T follicular helper cell (primary cell): ENCODE results near the gene SLC51A.

Experiments
- DNase-seq: peaks from one replicate; pipeline ENCODE4 v3.0.0-alpha.2; 2020; ENCODE audit warnings: low read depth

SLC51A gene

GRCh38 chr3:196215493-196216020 is 777 bp upstream of the SLC51A start:
- no peak for DNase-seq

GRCh38 chr3:196216681-196217211 is 412 bp downstream of the SLC51A start:
- DNase-seq, result no peak

- no peak for DNase-seq
These were observed 1.2 kb downstream of the SLC51A start for GRCh38 chr3:196217307-196218154.

GRCh38 chr3:196218155-196218712 is 1.9 kb downstream of the SLC51A start:
- DNase-seq, result no peak

DNA sequence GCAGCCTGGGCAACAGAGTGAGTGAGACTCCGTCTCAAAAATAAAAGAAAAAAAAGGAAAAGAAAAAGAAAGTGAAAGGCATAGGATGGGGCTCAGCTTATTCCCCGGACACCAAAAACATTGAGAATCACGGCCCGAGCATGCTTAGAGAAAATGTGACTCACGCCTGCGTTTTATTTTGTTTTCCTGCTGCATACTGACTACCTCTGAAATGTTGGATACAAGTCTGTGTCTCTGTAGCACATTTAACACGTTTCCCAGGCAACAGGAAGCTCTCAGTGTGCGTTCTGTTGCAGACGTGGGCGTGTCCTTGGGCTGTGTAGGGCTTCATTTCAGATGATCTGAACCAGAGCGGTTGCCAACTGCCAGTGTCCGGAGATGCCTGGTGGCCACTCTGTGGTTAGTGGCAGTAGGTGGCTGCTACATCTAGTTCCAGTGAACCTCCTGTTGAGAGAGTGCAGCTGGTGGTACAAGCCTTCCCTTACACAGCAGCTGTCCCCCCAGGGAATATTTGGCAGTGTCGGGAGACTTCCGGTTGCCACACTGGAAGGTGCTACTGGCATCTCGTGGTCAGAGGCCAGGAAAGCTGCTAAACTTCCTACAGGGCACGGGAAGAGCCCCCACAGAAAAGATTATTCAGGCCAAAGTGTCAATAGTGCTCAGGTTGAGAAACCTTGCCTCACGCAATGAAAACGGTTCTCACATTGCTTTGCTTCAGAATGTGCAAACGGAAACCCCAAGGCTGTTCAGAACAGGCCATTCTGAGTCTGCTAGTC is 3.0 kb downstream of the SLC51A start:
- peak; percentile 61 for DNase-seq

- DNase-seq, result no peak
These were observed 3.6 kb downstream of the SLC51A start for GRCh38 chr3:196219970-196220311.

- no peak for DNase-seq
These were observed 4.3 kb downstream of the SLC51A start for GRCh38 chr3:196220587-196220986.

DNA sequence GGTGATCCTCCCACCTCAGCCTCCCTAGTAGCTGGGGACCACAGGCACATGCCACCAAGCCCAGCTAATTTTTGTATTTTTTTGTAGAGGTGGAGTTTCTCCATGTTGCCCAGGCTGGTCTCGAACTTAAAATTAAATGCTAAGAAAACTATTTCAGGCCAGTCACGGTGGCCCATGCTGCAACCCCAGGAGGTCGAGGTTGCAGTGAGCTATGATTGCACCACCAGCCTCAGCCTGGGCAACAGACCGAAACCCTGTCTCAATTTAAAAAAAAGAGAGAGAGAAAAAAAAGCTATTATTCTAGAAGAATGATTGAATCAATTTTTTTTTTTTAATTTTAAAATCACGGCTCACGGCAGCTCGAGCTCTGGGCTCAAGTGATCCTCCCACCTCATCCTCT is 4.7 kb downstream of the SLC51A start:
- no peak for DNase-seq

GRCh38 chr3:196222876-196223595 is 6.7 kb downstream of the SLC51A start:
- no peak for DNase-seq

- DNase-seq, result no peak
These were observed 8.8 kb downstream of the SLC51A start for GRCh38 chr3:196225086-196225485.

GRCh38 chr3:196225763-196226364 is 9.5 kb downstream of the SLC51A start:
- no peak for DNase-seq

DNA sequence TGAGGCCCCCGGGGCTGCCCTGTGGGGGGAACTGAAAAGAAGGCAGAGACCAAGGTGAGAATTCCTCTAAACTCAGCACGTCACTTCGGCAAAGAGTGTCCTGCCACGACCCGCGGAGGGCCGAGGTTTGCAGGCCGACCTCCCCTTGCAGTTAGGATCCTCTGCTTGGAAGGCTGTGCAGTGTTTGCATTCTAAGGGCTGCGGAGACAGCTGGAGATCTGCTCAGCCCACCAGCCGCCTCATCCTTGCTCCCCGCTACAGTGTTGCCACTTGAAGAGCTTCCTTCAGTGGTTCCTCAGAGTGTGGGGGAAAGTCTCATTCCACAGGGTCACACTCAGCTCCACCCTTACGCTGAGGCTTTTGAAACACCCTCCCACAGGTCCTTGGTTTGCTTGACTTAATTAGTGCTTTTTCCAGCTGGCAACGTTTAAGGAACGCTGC is 10.8 kb downstream of the SLC51A start:
- DNase-seq, result no peak

DNA sequence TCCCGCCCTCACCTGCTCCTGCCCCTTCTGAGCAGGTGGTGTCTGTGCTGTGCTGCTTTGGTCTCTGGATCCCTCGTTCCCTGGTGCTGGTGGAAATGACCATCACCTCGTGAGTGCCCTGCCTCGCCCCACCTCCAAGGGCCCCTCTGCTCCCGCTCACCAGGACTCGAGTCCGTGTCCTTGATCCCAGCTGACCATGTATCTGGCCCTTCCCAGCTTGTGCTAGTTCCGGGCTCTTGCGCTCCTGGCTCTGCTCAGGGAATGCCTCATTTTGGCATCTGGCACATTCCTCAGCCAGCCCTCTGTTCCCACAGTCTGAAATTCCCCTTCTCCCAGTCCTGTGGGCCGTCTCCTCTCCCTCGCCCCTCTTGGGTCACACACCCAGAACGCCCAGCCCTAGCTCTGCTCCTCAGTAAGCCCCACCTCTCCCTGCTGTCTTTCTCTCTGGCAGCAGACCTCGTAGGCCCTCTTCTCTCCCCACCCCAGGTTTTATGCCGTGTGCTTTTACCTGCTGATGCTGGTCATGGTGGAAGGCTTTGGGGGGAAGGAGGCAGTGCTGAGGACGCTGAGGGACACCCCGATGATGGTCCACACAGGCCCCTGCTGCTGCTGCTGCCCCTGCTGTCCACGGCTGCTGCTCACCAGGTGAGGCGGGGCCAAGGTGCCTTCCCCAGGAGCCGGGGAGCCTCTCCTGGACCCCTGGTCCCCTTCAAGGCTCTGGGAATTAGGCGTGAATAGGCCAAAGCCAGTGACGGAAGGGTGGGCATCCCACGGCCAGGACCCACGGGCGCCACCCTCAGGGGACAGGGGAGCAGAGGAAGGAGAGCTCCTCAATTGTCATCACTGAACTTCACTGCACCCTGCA is 11.5 kb downstream of the SLC51A start:
- no peak for DNase-seq

GRCh38 chr3:196232154-196232881 is 16.0 kb downstream of the SLC51A start:
- DNase-seq, result no peak

DNA sequence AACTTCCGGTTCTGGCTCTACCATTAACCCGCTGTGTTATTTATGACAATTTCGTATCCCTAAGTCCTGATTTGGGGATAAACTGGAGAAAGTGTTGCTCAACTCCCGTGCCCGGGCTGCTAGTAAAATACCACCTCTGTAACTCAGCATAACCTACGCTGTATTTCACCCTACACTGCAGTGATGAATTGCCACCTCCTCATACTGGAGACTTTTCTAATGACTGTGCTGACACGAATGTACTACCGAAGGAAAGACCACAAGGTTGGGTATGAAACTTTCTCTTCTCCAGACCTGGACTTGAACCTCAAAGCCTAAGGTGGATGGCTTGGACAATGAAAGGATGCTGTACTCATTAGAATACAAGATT is 16.5 kb downstream of the SLC51A start:
- DNase-seq, result no peak

GRCh38 chr3:196235452-196236122 is 19.3 kb downstream of the SLC51A start:
- no peak for DNase-seq

DNA sequence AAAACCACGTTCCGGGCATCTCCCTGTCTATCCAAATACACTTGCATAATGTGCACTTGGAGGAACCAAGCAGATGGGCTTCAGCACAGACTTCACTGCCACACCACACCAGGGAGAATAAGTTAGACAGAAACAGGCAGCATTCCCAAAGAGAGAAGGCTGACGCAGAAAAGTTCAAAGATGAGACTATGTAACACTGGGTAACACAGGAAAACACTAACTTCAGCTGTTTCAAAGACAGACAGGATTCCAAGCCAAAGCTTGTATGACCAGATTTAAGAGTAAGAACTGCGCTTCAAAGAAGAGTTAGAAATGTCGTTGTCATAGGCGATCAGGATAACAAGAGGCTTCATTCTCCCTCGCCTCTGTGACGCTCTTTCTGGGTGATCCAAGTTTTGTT is 19.9 kb downstream of the SLC51A start:
- DNase-seq, result no peak

DNA sequence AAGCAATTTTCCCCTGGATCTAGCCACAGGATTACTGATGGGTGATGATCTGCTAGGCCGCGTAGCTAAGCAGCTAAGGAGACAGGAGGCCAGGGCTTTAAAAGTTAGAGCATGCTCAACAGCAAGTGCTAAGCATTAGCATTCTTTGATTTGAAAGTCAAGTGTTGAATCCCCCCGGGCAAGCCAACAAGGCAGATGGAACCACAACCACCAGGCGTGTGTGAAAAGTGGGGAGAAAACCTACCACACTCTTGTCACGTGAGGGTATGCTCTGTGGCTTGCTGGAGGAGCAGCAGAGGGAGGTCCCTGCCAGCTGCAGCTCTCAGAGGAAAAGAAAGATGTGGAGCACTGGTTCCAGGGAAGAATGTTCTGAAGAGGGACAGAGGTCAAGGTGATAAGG is 20.9 kb downstream of the SLC51A start:
- no peak for DNase-seq
